Activated CD8-positive, alpha-beta T cell treated with anti-CD3 and anti-CD28 coated beads for 36 hours (primary cell): ENCODE results near the gene PYROXD2. TPM values are rescaled to one million over a fixed set of nuclear protein-coding genes. Genes with fewer than 3 reads are reported as not detected.

ENCODE experiments used
- ATAC-seq: fragments of 200-7000 bp; cut with Tn5 transposase; one replicate; pipeline ENCODE4 v1.10.0; 2021; ENCODE audit warnings: mild to moderate bottlenecking, moderate library complexity
- CTCF ChIA-PET: fragments of 350-600 bp; sonication (Branson Sonifier 250); formaldehyde crosslinking; loops from one replicate; lab custom pipeline; 2021; ENCODE audit warnings: antibody characterized with exemption; lab: Charles Lee
- POLR2A ChIA-PET: fragments of 350-600 bp; sonication (Branson Sonifier 250); formaldehyde crosslinking; loops from one replicate; lab custom pipeline; 2021; ENCODE audit warnings: antibody characterized with exemption; lab: Charles Lee
- DNase-seq: peaks from one replicate; pipeline ENCODE4 v3.0.0-alpha.2; 2020
- H3K27ac Mint-ChIP-seq: one replicate; pipeline ENCODE4 v1.8.0; 2021; ENCODE audit warnings: mild to moderate bottlenecking, mixed read lengths
- H3K27me3 Mint-ChIP-seq: one replicate; pipeline ENCODE4 v1.8.0; 2021; ENCODE audit warnings: mixed read lengths
- H3K36me3 Mint-ChIP-seq: one replicate; pipeline ENCODE4 v1.8.0; 2021; ENCODE audit warnings: low read depth, mixed read lengths
- H3K4me1 Mint-ChIP-seq: one replicate; pipeline ENCODE4 v1.8.0; 2021; ENCODE audit warnings: low read depth, mixed read lengths
- H3K4me3 Mint-ChIP-seq: one replicate; pipeline ENCODE4 v1.8.0; 2021; ENCODE audit warnings: mild to moderate bottlenecking, moderate library complexity, mixed read lengths
- H3K9me3 Mint-ChIP-seq: one replicate; pipeline ENCODE4 v1.8.0; 2021; ENCODE audit warnings: mixed read lengths
- CTCF ChIP-seq: fragments of 200-600 bp; IDR thresholded peaks from one replicate; pipeline ENCODE4 v1.8.0; 2022; ENCODE audit warnings: antibody characterized with exemption, mild to moderate bottlenecking
- intact Hi-C: fragments of 100-400 bp; cut with micrococcal nuclease; formaldehyde crosslinking; loops from one replicate; pipeline ENCODE4 v1.10.0; 2022
- total RNA-seq, 2 experiments: library from RNA; stranded (reverse); gene quantifications; one replicate each; pipeline ENCODE4 v1.2.3, GENCODE V29; 2021

PYROXD2 gene
- total RNA-seq, 2 experiments from 2014 or later = 5.3 to 6.2 TPM

- Mint-ChIP-seq H3K4me1 (no peaks in the 10 kb centered on the region), H3K27me3 (no peaks in the 10 kb centered on the region), H3K36me3 (no peaks in the 10 kb centered on the region), H3K9me3 (no peaks in the 10 kb centered on the region), H3K27ac (no peak overlapping the region), H3K4me3 (no peak overlapping the region)
- ChIA-PET POLR2A (no interaction called here), CTCF (no interaction called here)
- intact Hi-C loops = no loop called here
- no peak for TF ChIP-seq CTCF
- DNase-seq = no peak
- ATAC-seq = no peak
Measured at GRCh38 chr10:98369801-98370200, 45.2 kb downstream of the PYROXD2 start.

DNA sequence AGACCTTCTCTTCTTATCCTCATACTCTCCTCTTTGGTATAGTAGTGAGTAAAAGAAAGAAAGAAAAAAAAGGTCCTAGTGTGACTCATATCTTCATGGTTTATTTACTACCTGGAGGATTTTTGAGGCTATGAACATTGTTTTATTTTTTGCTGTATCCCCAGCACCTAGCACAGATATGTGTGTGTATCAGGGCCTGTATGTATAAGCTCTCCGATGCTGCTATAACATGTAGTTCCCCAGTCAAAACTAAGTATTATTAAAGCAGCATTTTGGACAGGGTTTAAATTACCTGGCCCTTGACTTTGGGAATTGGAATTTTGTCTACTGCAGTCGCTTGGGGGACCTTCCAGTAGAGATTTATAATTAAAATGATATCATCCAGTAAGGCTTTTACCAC lies 46.3 kb downstream of the PYROXD2 start:
- CTCF ChIA-PET = no interaction called here
- no peak for ATAC-seq
- POLR2A ChIA-PET = no interaction called here
- no peak overlapping the region for H3K27ac Mint-ChIP-seq
- H3K4me1 Mint-ChIP-seq = no peaks in the 10 kb centered on the region
- H3K4me3 Mint-ChIP-seq = no peak overlapping the region
- no peak for TF ChIP-seq CTCF
- intact Hi-C loops = no loop called here
- no peak for DNase-seq
- no peaks in the 10 kb centered on the region for H3K36me3 Mint-ChIP-seq
- H3K9me3 Mint-ChIP-seq = no peaks in the 10 kb centered on the region
- no peaks in the 10 kb centered on the region for H3K27me3 Mint-ChIP-seq

DNA sequence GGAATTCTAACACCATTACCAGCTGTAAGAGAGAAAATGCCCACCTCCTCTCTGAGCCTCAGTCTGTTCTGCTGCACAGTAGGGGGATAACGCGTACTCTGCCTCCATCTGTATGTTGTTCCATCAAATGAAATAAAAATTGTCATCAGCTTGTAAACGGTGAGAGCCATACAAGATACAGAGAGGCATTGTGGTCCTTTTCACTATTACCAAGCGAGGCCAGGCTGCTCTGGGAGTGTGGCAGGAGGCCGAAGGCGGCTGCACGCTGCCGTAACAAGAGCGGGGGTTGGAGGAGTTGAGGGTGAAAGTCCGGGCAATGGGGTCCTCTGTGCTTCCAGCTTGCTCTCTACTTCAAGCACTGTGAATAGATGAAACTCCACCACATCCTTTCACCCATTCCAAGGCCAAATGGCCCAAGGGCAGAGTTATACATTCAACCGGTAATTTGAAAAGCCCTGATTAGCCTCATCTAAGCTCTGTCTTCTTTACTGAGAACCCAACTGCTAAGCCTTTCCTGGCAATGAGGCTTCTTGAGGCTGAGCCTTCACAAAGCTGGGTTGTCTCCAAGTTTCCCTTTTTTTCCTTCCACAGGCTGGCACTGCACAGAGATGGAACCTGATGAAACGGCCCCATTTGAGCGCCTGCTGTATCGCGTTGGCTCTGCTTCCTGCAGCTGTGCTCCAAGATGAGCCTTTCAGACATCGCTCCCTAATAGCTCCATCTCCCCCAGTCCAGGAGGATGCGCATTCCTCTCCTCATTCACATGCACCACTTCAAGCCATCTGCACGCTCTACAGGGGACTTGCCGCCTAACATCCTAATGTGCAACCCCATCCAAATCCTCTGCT lies 47.2 kb downstream of the PYROXD2 start:
- Mint-ChIP-seq H3K9me3 (no peaks in the 10 kb centered on the region), H3K27me3 (no peaks in the 10 kb centered on the region), H3K4me1 (no peaks in the 10 kb centered on the region), H3K27ac (no peak overlapping the region), H3K4me3 (no peak overlapping the region), H3K36me3 (no peaks in the 10 kb centered on the region)
- CTCF ChIA-PET = no interaction called here
- intact Hi-C loops = no loop called here
- no peak for TF ChIP-seq CTCF
- no peak for ATAC-seq
- POLR2A ChIA-PET = no interaction called here
- DNase-seq = no peak

DNA sequence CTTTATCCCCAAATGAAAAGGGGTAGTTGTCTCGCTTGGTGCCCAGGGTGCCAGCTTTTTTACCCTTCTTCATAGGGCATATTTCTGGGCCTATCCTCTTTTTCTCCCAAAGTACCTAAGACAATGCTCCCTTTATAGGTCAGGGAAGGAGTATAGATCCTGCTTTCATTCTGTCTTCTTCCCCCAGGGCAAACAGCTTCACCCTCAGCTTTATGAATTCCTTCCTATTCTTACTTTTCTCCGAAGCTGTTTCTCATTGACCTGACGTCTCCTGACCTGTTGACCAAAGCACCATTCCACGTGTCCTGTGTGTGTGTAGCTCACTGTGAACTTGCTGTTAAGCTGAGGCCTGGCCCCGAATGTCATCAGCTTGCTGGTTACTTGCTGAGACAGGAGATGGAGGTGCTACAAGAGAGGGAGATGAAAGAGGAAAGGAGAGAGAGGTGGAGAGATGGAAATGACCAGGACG lies 48.9 kb downstream of the PYROXD2 start:
- intact Hi-C loops = no loop called here
- Mint-ChIP-seq H3K4me3 (no peak overlapping the region), H3K36me3 (no peaks in the 10 kb centered on the region), H3K4me1 (peaks cover 6% of the 10 kb centered on the region), H3K27ac (no peak overlapping the region), H3K27me3 (no peaks in the 10 kb centered on the region), H3K9me3 (no peaks in the 10 kb centered on the region)
- POLR2A ChIA-PET = no interaction called here
- DNase-seq (no peak), ATAC-seq (no peak)
- TF ChIP-seq CTCF = no peak
- CTCF ChIA-PET = no interaction called here

- H3K36me3 Mint-ChIP-seq = no peaks in the 10 kb centered on the region
- TF ChIP-seq CTCF = no peak
- H3K9me3 Mint-ChIP-seq = no peaks in the 10 kb centered on the region
Measured at GRCh38 chr10:98365406-98366061, 49.4 kb downstream of the PYROXD2 start.

More at GRCh38 chr10:98365406-98366061, 49.4 kb downstream of the PYROXD2 start:
- ChIA-PET CTCF (no interaction called here), POLR2A (no interaction called here)
- H3K4me3 Mint-ChIP-seq = no peak overlapping the region
- ATAC-seq = no peak
- H3K4me1 Mint-ChIP-seq = peaks cover 8% of the 10 kb centered on the region
- no peak overlapping the region for H3K27ac Mint-ChIP-seq
- no peak for DNase-seq
- no peaks in the 10 kb centered on the region for H3K27me3 Mint-ChIP-seq
- intact Hi-C loops = no loop called here
